Endothelial cell of umbilical vein (primary cell): ENCODE results near the gene PMIS2. TPM values are rescaled to one million over a fixed set of nuclear protein-coding genes. Genes with fewer than 3 reads are reported as not detected.

Experiments used
- BruUV-seq: library from RNA; stranded (reverse); fragments of 400-500 nt; replicated peaks from 2 replicates; lab custom pipeline; 2021; lab: Mats Ljungman, UMichigan
- CTCF ChIA-PET: fragments of 300-600, 350-600 bp; sonication (Branson Sonifier 250); formaldehyde crosslinking; loops from one replicate; lab custom pipeline; 2021; ENCODE audit warnings: antibody characterized with exemption, inconsistent platforms; lab: Charles Lee
- POLR2A ChIA-PET: fragments of 300-600, 350-600 bp; sonication (Branson Sonifier 250); formaldehyde crosslinking; loops from one replicate; lab custom pipeline; 2021; ENCODE audit warnings: antibody characterized with exemption, inconsistent platforms; lab: Charles Lee
- DNase-seq: peaks from one replicate; pipeline ENCODE4 v3.0.0-alpha.2; 2011; ENCODE audit warnings: low read depth, low spot score
- FAIRE-seq: peaks from 2 replicates; lab custom pipeline; 2011; peaks lifted over from hg19 to GRCh38; lab: Jason Lieb, UNC
- H2AFZ ChIP-seq: 2 replicates; pipeline ENCODE4 v1.6.0; 2012; ENCODE audit warnings: low read depth, low read length, control low read depth, inconsistent platforms
- H3K27ac ChIP-seq: 2 replicates; pipeline ENCODE4 v1.5.1; 2011; ENCODE audit warnings: low read depth, mild to moderate bottlenecking, control low read depth, low read length, moderate library complexity; ENCODE audit not compliant: insufficient read depth
- H3K27me3 ChIP-seq, 2 experiments: 2 replicates each; pipeline versions ENCODE4 v1.6.0 to v1.6.1; 2011; ENCODE audit warnings: low read length in 2 of 2, mixed read lengths in 1 of 2; ENCODE audit not compliant: control insufficient read depth in 2 of 2, insufficient read depth in 2 of 2
- H3K36me3 ChIP-seq, 2 experiments: 2 replicates in 1 of 2; 3 replicates in 1 of 2; pipeline ENCODE4 v1.5.1; 2011; ENCODE audit warnings: low read length in 2 of 2, mild to moderate bottlenecking in 1 of 2, moderate library complexity in 1 of 2; ENCODE audit not compliant: control insufficient read depth in 2 of 2, insufficient read depth in 2 of 2; ENCODE audit errors: extremely low read depth in 1 of 2
- H3K4me1 ChIP-seq: 3 replicates; pipeline ENCODE4 v1.5.1; 2011; ENCODE audit warnings: mild to moderate bottlenecking, low read length; ENCODE audit not compliant: control insufficient read depth, insufficient read depth; ENCODE audit errors: extremely low read depth
- H3K4me2 ChIP-seq: 2 replicates; pipeline ENCODE4 v1.6.1; 2011; ENCODE audit warnings: low read length, control low read depth, mixed read lengths; ENCODE audit not compliant: insufficient read depth
- H3K4me3 ChIP-seq, 3 experiments: fragments of 200-600 bp in 1 of 3; sonication (generic), shearing (Covaris generic) in 1 of 3; replicated peaks in 1 of 3; 2 replicates each; pipeline ENCODE4 v1.5.1; 2011 to 2016; ENCODE audit warnings: control low read depth in 3 of 3, low read length in 3 of 3, mild to moderate bottlenecking in 2 of 3, inconsistent platforms in 1 of 3, low read depth in 1 of 3, moderate library complexity in 1 of 3; ENCODE audit not compliant: insufficient read depth in 1 of 3
- H3K79me2 ChIP-seq: 2 replicates; pipeline ENCODE4 v1.6.0; 2012; ENCODE audit warnings: low read length, inconsistent platforms; ENCODE audit not compliant: control insufficient read depth, insufficient read depth
- H3K9ac ChIP-seq: replicated peaks from 2 replicates; pipeline ENCODE3; 2011; ENCODE audit warnings: low read length, control low read depth; ENCODE audit not compliant: insufficient read depth; ENCODE audit errors: extremely low read depth
- H3K9me1 ChIP-seq: replicated peaks from 3 replicates; pipeline ENCODE4 v1.6.0; 2011; ENCODE audit warnings: mild to moderate bottlenecking, low read length; ENCODE audit not compliant: control insufficient read depth, insufficient read depth; ENCODE audit errors: extremely low read depth
- H3K9me3 ChIP-seq: replicated peaks from 2 replicates; pipeline ENCODE4 v1.5.1; 2012; ENCODE audit warnings: low read length, inconsistent platforms; ENCODE audit not compliant: control insufficient read depth, insufficient read depth
- H4K20me1 ChIP-seq: replicated peaks from 2 replicates; pipeline ENCODE3; 2011; ENCODE audit warnings: mild to moderate bottlenecking, low read length; ENCODE audit not compliant: control insufficient read depth, insufficient read depth; ENCODE audit errors: extremely low read depth
- CTCF ChIP-seq, 2 donors: IDR thresholded peaks; 1 replicate in 1 of 2; 2 replicates in 1 of 2; pipeline ENCODE4 v1.5.1; 2011; ENCODE audit warnings: low read length in 2 of 2, mild to moderate bottlenecking in 2 of 2, moderate library complexity in 2 of 2, control low read depth in 1 of 2, inconsistent platforms in 1 of 2, low read depth in 1 of 2; ENCODE audit not compliant: insufficient read depth in 1 of 2; ENCODE audit errors: extremely low read depth in 1 of 2
- EZH2 ChIP-seq: IDR thresholded peaks from 2 replicates; pipeline ENCODE4 v1.6.1; 2012; ENCODE audit warnings: borderline replicate concordance, low read depth, mild to moderate bottlenecking, moderate library complexity, low read length, inconsistent platforms; ENCODE audit not compliant: severe bottlenecking
- FOS ChIP-seq: IDR thresholded peaks from 2 replicates; pipeline ENCODE4 v1.6.1; 2011; ENCODE audit warnings: mild to moderate bottlenecking, low read length, moderate library complexity, borderline replicate concordance; ENCODE audit not compliant: insufficient read depth
- GATA2 ChIP-seq: IDR thresholded peaks from 2 replicates; pipeline ENCODE4 v1.7.0; 2011; ENCODE audit warnings: low read depth, mild to moderate bottlenecking, moderate library complexity, mixed read lengths, low read length; ENCODE audit not compliant: insufficient read length, insufficient read depth
- JUN ChIP-seq: IDR thresholded peaks from 2 replicates; pipeline ENCODE4 v1.6.1; 2011; ENCODE audit warnings: borderline replicate concordance, low read depth; ENCODE audit not compliant: insufficient read length, insufficient read depth
- MAX ChIP-seq: IDR thresholded peaks from 2 replicates; pipeline ENCODE4 v1.6.1; 2011; ENCODE audit not compliant: insufficient read depth, insufficient read length
- MYC ChIP-seq: IDR thresholded peaks from one replicate; pipeline ENCODE4 v1.6.1; 2011; ENCODE audit warnings: mild to moderate bottlenecking, low read depth, low read length
- POLR2A ChIP-seq: IDR thresholded peaks from 2 replicates; pipeline ENCODE4 v1.6.1; 2012; ENCODE audit warnings: low read depth, mild to moderate bottlenecking, control low read depth, low read length
- POLR2AphosphoS5 ChIP-seq: IDR thresholded peaks from 2 replicates; pipeline ENCODE4 v1.6.1; 2012; ENCODE audit warnings: low read depth, mild to moderate bottlenecking, control low read depth, low read length, moderate library complexity; ENCODE audit not compliant: insufficient read depth
- dilution Hi-C: fragments of 300-500 bp; cut with MboI; formaldehyde crosslinking; loops from one replicate; pipeline ENCODE4 v1.15.0; 2019; ENCODE audit warnings: low sequenced_read_pairs; ENCODE audit not compliant: extremely low pct_ligation_motif_present
- intact Hi-C: fragments of 100-400 bp; cut with micrococcal nuclease; formaldehyde crosslinking; loops from one replicate; pipeline ENCODE4 v1.10.0; 2022
- polyA plus RNA-seq, 4 experiments: library from polyadenylated mRNA; depleted of rRNA in 3 of 4; stranded (reverse) in 3 of 4; unstranded in 1 of 4; fragments of >200 nt; gene quantifications; 2 replicates each; pipeline versions ENCODE4 v1.2.1 to v1.2.3, GENCODE V29; 2011 to 2012; ENCODE audit warnings: missing spikeins in 1 of 4
- total RNA-seq: library from RNA; stranded (reverse); gene quantifications from 2 replicates; pipeline ENCODE4 v1.2.3, GENCODE V29; 2021

PMIS2 gene
- total and polyA plus RNA-seq, 2 donors (not counting 3 experiments of a cell fraction or from before 2014, with no cell fraction given), result not detected

GRCh38 chr19:35561436-35561835, 24.5 kb upstream of the PMIS2 start:
- no peak for FAIRE-seq
- dilution Hi-C loops, result no loop called here
- no TSS peak for BruUV-seq
- Histone ChIP-seq H3K4me3 (no peak overlapping the region), H3K9me1 (no peaks in the 10 kb centered on the region), H3K9ac (no peak overlapping the region), H3K79me2 (no peaks in the 10 kb centered on the region), H3K9me3 (no peaks in the 10 kb centered on the region), H3K27ac (no peak overlapping the region), H4K20me1 (no peaks in the 10 kb centered on the region), H3K4me1 (no peaks in the 10 kb centered on the region), H2AFZ (no peak overlapping the region), H3K36me3 (no peaks in the 10 kb centered on the region), H3K4me2 (no peak overlapping the region), H3K27me3 (peaks cover 0 to 4% of the 10 kb centered on the region in 2 experiments)
- intact Hi-C loops, result no loop called here
- POLR2A ChIA-PET, result no interaction called here
- TF ChIP-seq FOS (no peak), JUN (no peak), MYC (no peak), POLR2A (no peak), EZH2 (no peak), GATA2 (no peak), POLR2AphosphoS5 (no peak), MAX (no peak), CTCF (IDR thresholded peaks at IDR 0.05; ENCODE audit: extremely low read depth in 1 of 2, insufficient read depth in 1 of 2, low read depth in 1 of 2, low read length in 2 of 2) (no peak)
- DNase-seq, result no peak
- CTCF ChIA-PET, result no interaction called here
